ENCODE data around the gene PPP3R1. TPM values are rescaled to one million over a fixed set of nuclear protein-coding genes. Genes with fewer than 3 reads are reported as not detected.
"Not testable (repeated sequence)": the region's sequence is repeated elsewhere in the genome, so short reads cannot be mapped to it uniquely, and the experiment has no call there.

Gene PPP3R1
- total RNA-seq, 1 donor from 2014 or later, result 57.7 TPM

DNA sequence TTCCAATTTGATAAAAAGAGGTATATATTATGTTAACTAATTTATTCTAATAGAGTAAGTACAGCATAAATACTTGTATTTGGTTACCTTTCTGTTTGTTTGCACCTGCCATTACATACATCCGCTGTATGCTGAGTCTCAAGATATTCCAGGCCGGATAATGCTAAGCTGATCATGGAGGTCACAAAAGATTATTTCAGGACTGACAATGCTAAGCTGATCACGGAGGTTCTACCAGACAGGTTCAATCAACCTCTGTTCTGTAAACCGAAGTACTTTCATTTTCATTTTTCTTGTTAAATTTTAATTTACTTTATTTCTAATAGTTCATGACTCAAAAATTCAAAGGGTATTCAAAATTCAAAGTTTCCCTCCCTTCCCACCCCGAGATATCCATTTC lies 63.5 kb downstream of the PPP3R1 start:
- no peak for DNase-seq (ENCODE audit: low spot score)

DNA sequence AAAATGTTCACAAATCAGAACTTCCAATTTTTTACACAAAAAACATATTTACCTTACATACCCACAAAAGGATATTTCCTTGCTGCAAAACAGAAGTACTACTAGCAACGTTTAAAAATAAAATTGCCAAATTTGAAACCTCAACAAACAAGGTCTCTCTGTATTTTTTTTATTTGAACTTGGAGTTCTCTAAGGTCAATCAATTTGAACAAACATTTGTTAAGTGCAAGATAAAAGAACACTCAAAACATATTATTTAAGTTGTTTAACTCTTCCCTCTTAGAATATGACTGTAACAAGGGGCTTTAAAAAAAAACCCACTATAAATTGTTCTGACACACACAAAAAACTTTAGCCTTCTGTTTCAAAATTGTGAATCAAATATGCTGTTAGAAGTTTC lies 65.0 kb downstream of the PPP3R1 start:
- DNase-seq (ENCODE audit: low spot score), result no peak

DNA sequence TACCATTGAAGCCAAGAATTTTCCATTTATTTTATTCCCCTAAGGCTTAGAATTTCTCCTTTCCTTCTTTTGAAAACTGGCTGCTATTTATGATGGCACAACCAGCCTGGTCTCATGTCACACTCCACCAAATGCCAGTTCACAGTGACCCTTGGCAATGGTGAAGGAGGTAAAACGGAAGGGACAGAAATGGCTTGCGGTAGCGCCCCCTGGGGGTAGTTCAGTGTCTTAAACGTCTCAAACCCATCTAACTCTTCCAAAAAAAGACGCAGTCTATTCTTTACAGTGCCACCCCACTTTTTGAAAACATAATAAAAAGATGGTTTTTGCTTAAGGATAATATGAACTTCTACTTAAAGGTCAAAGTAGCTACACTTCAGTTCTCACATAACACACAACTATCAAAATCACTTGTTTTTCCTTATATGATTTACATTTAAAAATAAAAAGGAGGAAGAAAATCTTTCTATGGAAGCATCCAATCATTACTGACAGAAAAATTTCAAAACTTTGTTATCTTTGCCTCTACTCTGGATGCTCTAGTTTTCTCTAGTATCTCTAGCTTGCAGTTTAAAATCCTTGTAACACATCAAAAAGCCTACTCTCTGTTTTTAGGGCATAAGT lies 66.7 kb downstream of the PPP3R1 start:
- no peak for DNase-seq (ENCODE audit: low spot score)

DNA sequence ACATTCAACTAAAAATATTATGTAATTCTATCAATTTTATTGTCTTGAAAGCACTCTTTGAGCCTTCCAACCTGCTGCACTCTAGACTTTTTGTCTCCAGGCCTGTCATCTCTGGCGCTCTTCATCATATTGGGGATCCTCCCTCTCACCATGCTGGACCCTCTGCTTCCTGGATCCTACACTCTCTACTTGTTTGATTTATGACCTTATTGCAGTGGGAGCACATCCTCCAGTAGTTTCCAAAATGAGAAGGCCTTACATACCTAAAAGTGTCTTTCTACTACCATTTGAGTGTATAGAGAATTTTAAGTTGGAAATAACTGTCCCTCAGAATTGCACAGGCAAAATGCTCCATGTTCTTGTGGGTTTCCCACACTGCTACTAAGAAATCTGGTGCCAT lies 69.4 kb downstream of the PPP3R1 start:
- no peak for DNase-seq (ENCODE audit: low spot score)

DNA sequence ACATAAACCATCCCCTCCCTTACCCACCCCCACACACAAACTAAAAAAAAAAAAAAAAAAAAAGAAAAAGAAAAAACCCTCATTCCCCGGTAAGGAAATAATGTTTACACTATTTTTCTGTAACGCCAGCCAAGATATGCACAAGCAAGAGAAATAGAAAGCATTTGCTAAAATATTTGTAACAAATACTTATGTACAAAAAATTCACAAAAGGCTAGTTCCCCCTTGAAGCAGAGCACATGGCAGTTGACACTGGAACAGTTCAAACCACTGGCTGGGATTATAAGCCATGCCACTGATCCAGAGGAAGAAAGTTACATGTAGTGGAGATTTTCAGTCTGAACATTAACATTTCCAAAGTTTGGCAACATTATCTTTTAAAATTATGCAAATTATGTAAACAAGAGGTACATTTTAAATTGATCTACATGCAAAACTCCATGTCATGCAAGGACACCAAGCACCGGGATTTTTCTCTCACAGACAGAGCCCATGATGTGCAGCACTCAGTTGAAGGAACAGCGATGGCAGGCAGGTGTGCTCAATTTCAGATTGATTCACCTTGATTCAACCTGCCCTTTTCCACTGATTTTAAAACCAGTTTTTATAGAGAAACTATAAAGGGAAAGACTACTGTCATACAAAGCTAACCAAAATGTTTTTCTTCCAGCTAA lies 73.2 kb downstream of the PPP3R1 start:
- no peak for DNase-seq (ENCODE audit: low spot score)

DNA sequence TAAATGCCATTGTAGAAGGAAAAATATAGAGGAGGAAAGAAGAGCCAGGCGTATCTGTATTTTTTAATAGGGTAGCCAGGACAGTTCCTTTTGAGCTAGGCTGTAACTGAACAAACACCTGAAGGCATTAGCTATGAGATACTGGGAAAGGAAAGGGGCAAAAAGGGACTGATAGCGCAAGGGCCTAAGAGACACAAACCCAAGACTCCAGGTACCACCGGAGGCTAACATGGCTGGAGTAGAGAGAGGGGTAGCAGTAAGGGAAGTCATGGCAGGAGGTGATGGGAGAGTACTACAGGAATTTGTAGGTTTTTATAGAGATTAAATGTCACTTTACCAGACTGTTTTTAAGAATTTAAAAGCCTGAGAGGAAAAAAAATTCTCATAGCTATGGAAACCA lies 73.9 kb downstream of the PPP3R1 start:
- DNase-seq (ENCODE audit: low spot score), result no peak

DNA sequence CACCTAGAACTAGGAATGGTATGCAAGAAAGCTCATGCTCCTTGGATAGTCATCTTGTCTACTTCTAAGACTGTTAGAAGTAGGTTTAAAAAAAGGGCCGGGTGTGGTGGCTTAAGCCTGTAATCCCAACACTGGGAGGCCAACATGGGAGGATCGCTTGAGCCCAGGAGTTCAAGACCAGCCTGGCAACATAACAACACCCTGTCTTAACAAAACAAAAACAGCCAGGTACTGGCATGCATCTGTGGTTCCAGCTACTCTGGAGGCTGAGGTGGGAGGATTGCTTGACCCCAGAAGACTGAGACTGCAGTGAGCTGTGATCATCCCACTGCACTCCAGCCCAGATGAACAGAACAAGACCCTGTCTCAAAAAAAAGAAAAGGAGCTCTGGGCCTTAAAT lies 74.8 kb downstream of the PPP3R1 start:
- no peak for DNase-seq (ENCODE audit: low spot score)

DNA sequence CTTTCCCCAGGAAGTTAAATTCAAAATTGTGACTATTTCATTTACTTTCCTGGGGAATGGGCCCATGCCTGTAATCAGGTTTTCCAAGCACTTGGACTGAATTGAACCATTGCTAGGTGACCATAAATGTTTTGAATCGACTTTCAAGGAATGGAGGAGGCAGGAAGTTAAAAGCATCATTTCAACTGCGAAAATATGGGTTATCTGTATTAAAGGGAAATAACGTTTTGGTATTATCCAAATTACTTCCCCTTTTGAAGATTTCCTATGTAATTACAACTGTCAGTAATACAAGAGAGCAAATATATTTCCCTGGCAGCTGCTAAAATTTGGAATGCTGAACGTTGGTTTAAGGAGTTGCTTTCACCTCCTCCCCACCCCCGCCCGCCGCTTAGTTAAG lies 75.7 kb downstream of the PPP3R1 start:
- DNase-seq (ENCODE audit: low spot score), result no peak

DNA sequence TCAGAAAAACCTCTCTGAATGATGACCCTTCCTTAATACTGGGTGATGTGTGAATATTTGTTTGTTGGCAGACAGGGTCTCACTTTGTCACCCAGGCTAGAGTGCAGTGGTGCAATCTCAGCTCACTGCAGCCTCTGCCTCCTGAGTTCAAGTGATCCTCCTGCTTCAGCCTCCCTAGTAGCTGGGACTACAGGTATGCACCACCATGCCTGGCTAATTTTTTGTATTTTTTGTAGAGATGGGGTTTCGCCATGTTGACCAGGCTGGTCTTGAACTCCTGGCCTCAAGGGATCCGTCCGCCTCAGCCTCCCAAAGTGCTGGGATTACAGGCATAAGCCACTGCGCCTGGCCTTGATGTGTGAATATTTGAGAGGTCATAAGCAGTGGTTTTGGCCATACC lies 77.1 kb downstream of the PPP3R1 start:
- not testable (repeated sequence) for DNase-seq (ENCODE audit: low spot score)

DNA sequence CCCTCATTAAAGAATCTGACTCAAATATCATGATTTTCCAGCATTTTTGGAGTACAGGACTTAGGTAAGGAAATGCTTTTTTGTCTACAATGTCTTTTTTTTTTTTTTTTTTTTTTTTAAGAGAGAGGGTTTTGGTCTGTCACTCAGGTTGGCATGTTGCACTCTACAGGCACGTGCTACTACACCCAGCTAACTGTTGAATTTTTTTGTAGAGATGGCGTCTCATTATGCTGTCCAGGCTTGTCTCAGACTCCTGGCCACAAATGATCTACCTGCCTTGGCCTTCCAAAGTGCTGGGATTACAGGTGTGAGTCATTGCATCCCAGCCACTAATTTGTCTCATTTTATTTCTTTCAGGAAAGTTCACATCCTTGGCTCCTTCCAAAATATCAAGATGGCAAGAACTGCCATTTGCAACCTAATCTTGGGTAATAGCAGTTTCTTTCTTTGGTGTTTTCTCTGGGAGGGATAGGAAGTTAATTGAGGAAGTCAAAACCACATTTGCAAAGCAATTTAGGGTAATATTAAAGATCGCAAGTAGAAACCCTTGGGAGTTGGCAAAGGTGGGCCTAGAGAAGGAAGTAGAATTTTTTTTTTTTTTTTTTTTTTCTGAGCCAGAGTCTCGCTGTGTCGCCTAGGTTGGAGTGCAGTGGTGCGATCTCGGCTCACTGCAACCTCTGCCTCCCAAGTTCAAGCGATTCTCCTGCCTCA lies 79.2 kb downstream of the PPP3R1 start:
- no peak for DNase-seq (ENCODE audit: low spot score)

DNA sequence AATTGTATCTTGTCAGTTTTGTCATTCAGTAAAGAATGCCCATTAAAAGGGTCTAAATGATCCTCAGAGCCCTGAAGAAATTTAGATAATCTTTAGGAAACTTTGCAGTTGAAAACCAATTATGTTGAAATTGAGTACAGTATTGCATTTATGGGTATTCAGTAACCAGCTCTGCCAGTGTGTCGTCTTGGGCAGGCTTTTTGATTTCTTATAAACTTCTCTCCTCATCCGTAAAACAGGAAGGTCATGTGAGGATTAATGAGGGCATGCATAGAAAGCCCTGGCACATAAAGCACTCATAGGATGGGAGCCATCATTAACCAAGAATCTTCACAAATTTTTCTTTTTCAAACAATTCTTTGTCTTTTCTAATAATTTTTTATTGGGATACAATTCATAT lies 79.8 kb downstream of the PPP3R1 start:
- DNase-seq (ENCODE audit: low spot score), result no peak

DNA sequence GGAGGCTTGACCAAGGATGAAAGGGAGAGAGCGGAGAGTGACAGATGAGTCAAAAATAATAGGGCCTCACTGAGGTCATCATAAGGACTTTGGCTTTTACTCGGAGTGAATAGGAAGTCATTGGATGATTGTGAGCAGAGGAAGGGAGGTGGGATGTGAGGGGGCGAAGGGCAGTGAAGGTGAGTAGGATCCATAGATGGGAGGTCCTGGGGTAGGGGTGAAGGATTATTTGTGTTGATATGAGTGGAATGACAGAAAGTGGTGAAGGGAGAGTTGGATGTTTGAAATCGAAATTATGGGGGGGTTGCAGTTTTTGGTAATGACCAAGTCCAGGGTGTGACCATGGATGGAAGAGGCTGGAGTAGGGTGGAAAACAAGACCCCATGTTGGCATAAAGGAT lies 80.6 kb downstream of the PPP3R1 start:
- no peak for DNase-seq (ENCODE audit: low spot score)

DNA sequence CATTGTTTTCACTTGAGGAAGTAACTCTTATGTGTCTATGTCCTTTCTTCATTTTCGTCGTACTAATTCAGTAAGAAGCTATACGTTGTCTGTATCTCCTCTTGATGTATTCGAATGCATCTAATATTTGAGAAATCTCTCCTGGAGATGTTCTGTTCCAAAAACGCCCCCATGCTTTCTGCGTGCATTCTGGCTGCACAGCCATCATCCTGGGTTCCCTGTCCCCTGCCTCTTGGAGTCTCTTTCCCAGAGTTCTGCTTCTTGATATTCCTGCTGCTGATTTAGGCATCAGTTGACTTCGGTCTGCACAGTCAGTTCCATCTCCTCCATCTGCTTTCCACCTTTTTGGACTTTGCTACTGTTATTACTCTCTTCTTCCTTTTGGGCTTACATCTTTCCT lies 81.2 kb downstream of the PPP3R1 start:
- DNase-seq (ENCODE audit: low spot score), result no peak

DNA sequence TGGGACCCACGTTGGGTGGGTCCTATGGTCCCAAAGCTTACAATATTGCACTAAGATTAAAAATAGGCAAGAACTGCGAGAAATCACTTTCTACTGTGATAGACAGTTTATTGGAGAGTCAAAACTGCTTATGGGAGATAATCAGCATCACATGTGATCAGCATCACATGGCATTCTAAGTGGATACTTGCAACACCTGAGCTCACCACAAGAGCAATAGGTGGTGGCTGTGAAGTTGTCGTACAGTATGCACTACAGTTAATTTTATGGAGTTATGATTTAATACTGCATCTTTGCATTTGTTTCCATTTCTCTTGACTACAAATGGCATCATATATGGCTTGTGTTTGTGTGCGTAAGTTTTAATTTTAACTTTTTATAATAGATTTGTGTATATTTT lies 83.0 kb downstream of the PPP3R1 start:
- DNase-seq (ENCODE audit: low spot score), result no peak

DNA sequence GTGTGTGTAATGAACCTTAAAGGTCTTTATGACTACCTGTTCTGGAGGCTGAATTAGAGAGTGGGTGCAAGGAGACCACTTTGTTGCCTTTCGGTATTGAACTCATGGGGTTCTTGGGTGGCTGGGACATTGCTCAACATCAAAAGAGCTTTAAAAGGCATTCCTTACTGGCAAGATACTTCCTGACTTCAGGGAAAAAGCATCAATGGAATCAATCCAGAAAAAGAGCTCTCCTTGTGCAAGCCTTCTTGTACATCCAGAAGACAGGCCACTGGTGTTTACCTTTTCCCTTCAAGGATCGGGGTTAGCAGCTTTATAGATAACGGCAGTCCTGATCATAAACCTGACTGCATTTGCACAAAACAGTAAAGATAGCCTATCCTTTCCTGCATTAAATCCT lies 85.1 kb downstream of the PPP3R1 start:
- no peak for DNase-seq (ENCODE audit: low spot score)

DNA sequence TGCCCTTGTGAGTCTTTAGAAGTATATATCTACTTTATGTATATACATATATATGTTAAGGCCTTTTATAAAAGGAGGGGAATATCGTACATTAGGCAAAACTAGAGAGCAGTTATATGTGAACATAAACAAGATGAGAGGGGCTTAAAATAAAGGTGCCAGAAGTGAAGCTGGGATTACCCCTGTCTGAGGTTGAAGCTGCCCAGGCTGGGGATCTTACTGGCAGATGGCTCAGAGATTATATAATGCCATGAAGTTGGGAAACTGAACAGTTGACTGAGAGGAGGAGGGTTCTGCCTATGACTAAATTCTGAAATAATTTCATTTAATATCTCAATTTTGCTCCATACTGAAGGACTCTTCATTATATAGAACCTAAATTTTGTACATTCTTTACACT lies 88.7 kb downstream of the PPP3R1 start:
- DNase-seq (ENCODE audit: low spot score), result no peak

DNA sequence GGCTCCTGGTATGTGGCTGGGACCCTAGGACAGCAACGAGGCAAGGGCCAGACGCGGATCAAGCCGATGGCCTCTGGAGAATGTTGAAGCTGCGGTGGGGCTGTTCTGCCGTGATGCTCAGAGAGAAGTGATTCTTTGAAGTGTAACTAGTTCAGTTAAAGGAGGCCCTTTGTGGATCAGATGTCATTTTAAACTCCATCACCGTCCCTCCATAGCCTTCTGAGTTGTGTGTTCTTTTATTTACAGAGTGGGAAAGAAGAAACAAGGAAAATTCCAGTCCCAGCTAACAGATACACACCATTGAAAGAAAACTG lies 94.2 kb downstream of the PPP3R1 start:
- DNase-seq (ENCODE audit: low spot score), result no peak

DNA sequence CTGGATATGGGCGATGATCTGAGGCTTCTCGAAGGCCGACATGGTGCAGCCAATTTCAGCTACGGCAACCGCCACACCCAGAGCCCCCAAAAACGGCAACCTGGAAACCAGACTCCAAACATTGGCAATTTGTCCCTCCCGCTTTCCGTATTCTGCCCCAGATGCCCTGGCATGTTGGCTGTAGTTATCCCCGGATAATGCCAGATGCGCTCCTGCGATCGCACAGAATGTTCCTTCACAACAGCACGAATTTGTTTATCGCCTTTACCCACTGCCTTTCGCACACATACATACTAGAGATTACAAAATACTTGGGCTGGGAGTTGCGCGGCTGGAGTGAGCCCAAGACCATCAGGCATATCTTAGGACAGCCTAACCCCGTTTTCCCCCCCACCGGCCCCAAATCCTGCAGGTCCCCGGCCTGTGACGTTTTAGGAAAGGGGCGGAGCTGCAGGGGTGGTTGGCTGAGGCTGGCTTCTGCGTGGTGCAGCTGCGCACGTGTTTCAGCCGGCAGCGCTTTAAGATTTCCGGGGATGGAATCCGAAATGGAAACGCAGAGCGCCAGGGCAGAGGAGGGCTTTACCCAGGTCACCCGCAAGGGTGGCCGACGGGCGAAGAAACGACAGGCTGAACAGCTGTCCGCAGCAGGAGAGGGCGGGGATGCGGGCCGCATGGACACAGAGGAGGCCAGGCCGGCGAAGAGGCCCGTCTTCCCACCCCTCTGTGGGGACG lies 94.8 kb downstream of the PPP3R1 start, which contains the start of gene PNO1:
Gene PNO1, plus strand, starts transcription at position 487 of the 732 bp plus-strand sequence. Its CDS starts 47 bp downstream, at position 534.
- peak; percentile 97 for DNase-seq (ENCODE audit: low spot score)

DNA sequence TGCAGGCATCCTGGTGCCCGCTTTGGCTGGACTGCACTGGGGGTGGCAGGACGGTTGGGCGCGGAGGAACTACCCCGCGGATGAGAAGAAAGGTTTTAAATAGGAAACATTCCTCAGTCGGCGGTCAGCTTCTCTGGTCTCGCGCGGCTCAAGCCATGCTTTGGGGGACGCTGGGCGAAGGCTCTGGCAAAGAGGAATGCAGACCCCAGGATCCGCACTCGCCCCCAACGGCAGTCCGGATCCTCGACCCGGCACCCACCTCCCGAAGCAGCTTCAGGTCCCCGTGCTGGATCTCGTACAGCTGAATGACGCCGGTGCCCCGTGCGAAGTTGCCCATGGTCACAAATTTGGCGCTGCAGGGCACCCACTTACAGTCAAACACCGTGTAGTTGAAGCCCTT lies 95.3 kb downstream of the PPP3R1 start:
- no peak for DNase-seq (ENCODE audit: low spot score)

DNA sequence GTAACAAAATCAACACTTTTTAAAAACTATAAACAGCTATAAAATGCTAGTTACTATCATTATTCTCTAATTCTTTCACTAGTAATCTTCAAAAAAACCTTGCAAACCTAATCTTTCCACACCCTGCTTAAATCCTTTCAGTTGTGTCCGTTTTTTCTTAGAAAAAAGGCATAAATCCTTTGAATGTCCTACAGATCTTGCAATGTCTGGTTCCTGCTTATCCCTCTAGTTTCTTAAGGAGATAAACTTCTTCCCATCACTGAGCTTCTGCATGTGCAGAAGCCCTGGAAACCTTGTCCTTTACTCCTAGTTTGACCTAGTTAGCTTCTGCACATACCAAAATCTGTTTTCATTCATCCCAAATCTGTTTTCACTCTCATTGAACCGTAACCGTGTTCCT lies 95.9 kb downstream of the PPP3R1 start:
- no peak for DNase-seq (ENCODE audit: low spot score)

DNA sequence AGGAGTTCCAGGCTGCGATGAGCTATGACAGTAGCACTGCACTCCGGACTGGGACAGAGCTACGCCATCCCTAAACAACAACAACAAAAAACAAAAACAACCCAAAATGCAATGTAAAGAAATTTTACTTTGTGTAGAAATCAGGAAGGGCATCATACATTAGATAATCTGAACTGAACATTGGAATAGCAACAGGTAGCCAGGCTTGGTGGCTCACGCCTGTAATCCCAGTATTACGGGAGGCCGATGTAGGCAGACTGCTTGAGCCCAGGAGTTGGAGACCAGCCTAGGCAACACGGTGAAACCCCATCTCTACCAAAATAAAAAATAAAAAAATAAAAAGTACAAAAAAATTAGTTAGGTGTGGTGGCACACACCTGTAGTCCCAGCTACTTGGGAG lies 96.7 kb downstream of the PPP3R1 start:
- DNase-seq (ENCODE audit: low spot score), result no peak

DNA sequence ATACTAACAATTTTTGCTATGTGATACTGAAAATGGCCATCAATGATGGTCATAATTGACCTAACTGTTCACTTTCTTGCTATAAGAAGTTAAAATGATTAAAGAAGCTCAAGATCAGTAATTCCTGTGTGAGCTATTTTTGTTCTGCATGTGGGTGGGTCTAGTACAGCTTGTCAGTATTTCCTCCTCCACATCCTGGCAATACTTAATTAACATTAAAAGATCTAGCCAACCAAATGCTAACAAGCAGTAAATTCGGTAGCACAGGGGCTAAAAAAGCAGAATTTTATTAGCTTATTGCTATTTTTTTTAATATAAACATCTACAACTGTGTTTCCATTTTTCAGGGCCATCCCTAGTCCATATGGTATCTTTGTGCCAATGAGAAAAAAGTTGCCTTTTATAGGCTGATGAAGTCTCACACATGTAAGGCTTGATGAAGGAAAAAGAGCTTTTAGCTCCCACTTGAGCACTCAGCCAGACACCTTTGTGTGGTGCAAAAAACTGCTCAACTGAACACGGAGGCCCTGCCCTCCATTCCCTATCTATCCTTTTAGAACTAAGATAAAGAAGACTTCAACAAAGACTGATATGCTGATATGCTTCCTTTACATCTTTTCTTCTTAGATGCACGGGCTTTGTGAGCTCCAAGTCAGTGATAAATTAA lies 99.5 kb downstream of the PPP3R1 start:
- DNase-seq (ENCODE audit: low spot score), result no peak

All from ureter (tissue), 1 donor.